CD14-positive monocyte (primary cell): ENCODE results near the gene MARCHF9. TPM values are rescaled to one million over a fixed set of nuclear protein-coding genes. Genes with fewer than 3 reads are reported as not detected.

Source experiments
- DNase-seq, 3 donors: peaks; one replicate each; pipeline ENCODE4 v3.0.0-alpha.2; 2011 to 2022
- H2AFZ ChIP-seq: 2 replicates; pipeline ENCODE4 v1.6.0; 2012; ENCODE audit warnings: mild to moderate bottlenecking, low read depth, low read length, inconsistent platforms; ENCODE audit not compliant: insufficient read depth, poor library complexity, severe bottlenecking
- H3K27ac ChIP-seq, 2 donors: 1 replicate in 1 of 2; 2 replicates in 1 of 2; pipeline ENCODE4 v1.5.1; 2012 to 2013; ENCODE audit warnings: low read length in 2 of 2, control low read depth in 1 of 2, inconsistent platforms in 1 of 2, low read depth in 1 of 2, mild to moderate bottlenecking in 1 of 2
- H3K27me3 ChIP-seq, 2 donors: one replicate each; pipeline versions ENCODE4 v1.6.0 to v1.6.1; 2011 to 2013; ENCODE audit warnings: low read length in 2 of 2; ENCODE audit not compliant: control insufficient read depth in 2 of 2, insufficient read depth in 2 of 2
- H3K36me3 ChIP-seq, 2 donors: replicated peaks in 1 of 2; 1 replicate in 1 of 2; 2 replicates in 1 of 2; pipeline versions ENCODE4 v1.5.1 to v1.6.1; 2012 to 2013; ENCODE audit warnings: low read length in 2 of 2, control low read depth in 1 of 2, inconsistent platforms in 1 of 2, mild to moderate bottlenecking in 1 of 2; ENCODE audit not compliant: insufficient read depth in 2 of 2, control insufficient read depth in 1 of 2
- H3K4me1 ChIP-seq, 2 donors: 1 replicate in 1 of 2; 2 replicates in 1 of 2; pipeline versions ENCODE4 v1.5.1 to v1.6.1; 2012 to 2013; ENCODE audit warnings: low read length in 2 of 2, control low read depth in 1 of 2, inconsistent platforms in 1 of 2, mild to moderate bottlenecking in 1 of 2, moderate library complexity in 1 of 2; ENCODE audit not compliant: insufficient read depth in 2 of 2, control insufficient read depth in 1 of 2
- H3K4me2 ChIP-seq: replicated peaks from 2 replicates; pipeline ENCODE3; 2012; ENCODE audit warnings: low read length, moderate library complexity, mild to moderate bottlenecking; ENCODE audit not compliant: poor library complexity, severe bottlenecking; ENCODE audit errors: extremely low read depth
- H3K4me3 ChIP-seq, 3 experiments: fragments of 200-600 bp in 1 of 3; sonication (generic) in 1 of 3; replicated peaks in 1 of 3; 1 replicate in 2 of 3; 2 replicates in 1 of 3; pipeline ENCODE4 v1.5.1; 2011 to 2013; ENCODE audit warnings: low read length in 3 of 3, mild to moderate bottlenecking in 3 of 3, control low read depth in 2 of 3, low read depth in 2 of 3, inconsistent platforms in 1 of 3, moderate library complexity in 1 of 3
- H3K79me2 ChIP-seq: 2 replicates; pipeline ENCODE4 v1.6.0; 2012; ENCODE audit warnings: mild to moderate bottlenecking, control low read depth, inconsistent platforms, low read length, moderate library complexity; ENCODE audit not compliant: insufficient read depth
- H3K9ac ChIP-seq: 2 replicates; pipeline ENCODE4 v1.6.0; 2017; ENCODE audit warnings: low read length, mild to moderate bottlenecking; ENCODE audit not compliant: insufficient read depth, poor library complexity, severe bottlenecking
- H3K9me3 ChIP-seq, 2 donors: replicated peaks in 1 of 2; 1 replicate in 1 of 2; 2 replicates in 1 of 2; pipeline versions ENCODE4 v1.5.1 to v1.6.1; 2012 to 2013; ENCODE audit warnings: low read length in 2 of 2, control low read depth in 1 of 2; ENCODE audit not compliant: control insufficient read depth in 1 of 2, insufficient read depth in 1 of 2
- H4K20me1 ChIP-seq: 2 replicates; pipeline ENCODE4 v1.6.0; 2012; ENCODE audit warnings: mild to moderate bottlenecking, low read length, control low read depth, moderate library complexity; ENCODE audit not compliant: insufficient read depth
- H3K27ac Mint-ChIP-seq, 7 donors: one replicate each; pipeline ENCODE4 v1.8.0; 2020; ENCODE audit warnings: mild to moderate bottlenecking in 7 of 7, mixed read lengths in 7 of 7, moderate library complexity in 6 of 7, inconsistent platforms in 2 of 7
- H3K27me3 Mint-ChIP-seq, 3 donors: one replicate each; pipeline ENCODE4 v1.8.0; 2021 to 2022; ENCODE audit warnings: low read depth in 3 of 3, mild to moderate bottlenecking in 3 of 3, mixed read lengths in 3 of 3, moderate library complexity in 3 of 3, inconsistent platforms in 1 of 3
- H3K36me3 Mint-ChIP-seq, 2 donors: one replicate each; pipeline ENCODE4 v1.8.0; 2020; ENCODE audit warnings: mixed read lengths in 2 of 2, inconsistent platforms in 1 of 2, mild to moderate bottlenecking in 1 of 2
- H3K4me1 Mint-ChIP-seq: one replicate; pipeline ENCODE4 v1.8.0; 2020; ENCODE audit warnings: mild to moderate bottlenecking, mixed read lengths
- H3K4me3 Mint-ChIP-seq, 2 donors: one replicate each; pipeline ENCODE4 v1.8.0; 2020; ENCODE audit warnings: mild to moderate bottlenecking in 2 of 2, mixed read lengths in 2 of 2, moderate library complexity in 1 of 2
- H3K9me3 Mint-ChIP-seq, 7 donors: one replicate each; pipeline ENCODE4 v1.8.0; 2020 to 2022; ENCODE audit warnings: mixed read lengths in 7 of 7, mild to moderate bottlenecking in 6 of 7, moderate library complexity in 6 of 7, inconsistent platforms in 2 of 7
- WGBS: methylation state at CpG from one replicate; pipeline ENCODE4 v1.1.5; 2013; ENCODE audit warnings: missing lambda C conversion rate; ENCODE audit not compliant: insufficient coverage; 5-methylcytosine and 5-hydroxymethylcytosine counted together
- intact Hi-C, 2 donors: fragments of 100-400 bp; cut with micrococcal nuclease; formaldehyde crosslinking; loops; one replicate each; pipeline versions ENCODE4 v1.15.0 to v1.15.1; 2023
- polyA plus RNA-seq, 3 donors: library from polyadenylated mRNA; depleted of rRNA in 1 of 3; unstranded in 2 of 3; stranded (reverse) in 1 of 3; fragments of 300-500 nt in 2 of 3; fragments of >200 nt in 1 of 3; fragmentation: Illumina TruSeq in 2 of 3; gene quantifications; 1 replicate in 2 of 3; 2 replicates in 1 of 3; pipeline ENCODE4 v1.2.3, GENCODE V29; 2012 to 2021
- TF ChIP-seq, protein P1 (sequence below): fragments of 200-600 bp; IDR thresholded peaks from one replicate; pipeline ENCODE4 v1.8.0; 2022; ENCODE audit warnings: antibody characterized with exemption, mild to moderate bottlenecking

Gene MARCHF9
- polyA plus RNA-seq, 3 donors: 0.14 to 9.5 (median 0.23) TPM

DNA sequence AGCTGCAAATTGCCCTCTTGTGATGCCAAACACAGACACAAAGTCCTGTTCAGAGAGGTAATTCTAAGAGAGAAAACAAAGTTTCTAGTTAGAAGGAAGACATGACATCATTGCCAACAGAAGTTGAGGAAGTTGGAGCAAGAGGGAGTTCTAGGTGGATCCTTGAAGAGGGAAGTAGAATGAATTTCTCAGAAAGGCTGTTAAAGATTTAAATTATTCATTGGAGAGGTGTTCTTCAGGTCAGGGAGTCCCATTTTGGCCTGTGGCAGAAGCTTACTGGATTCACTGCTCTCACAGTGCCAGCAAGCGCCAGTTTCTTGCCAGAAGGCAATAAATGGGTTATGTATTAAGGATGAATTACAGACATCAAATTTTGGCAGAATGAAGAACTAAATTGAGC, 43.0 kb downstream of the MARCHF9 start:
- intact Hi-C loops: no loop called here
- WGBS: no CpG with 5 or more reads among the region's 1 CpG

DNA sequence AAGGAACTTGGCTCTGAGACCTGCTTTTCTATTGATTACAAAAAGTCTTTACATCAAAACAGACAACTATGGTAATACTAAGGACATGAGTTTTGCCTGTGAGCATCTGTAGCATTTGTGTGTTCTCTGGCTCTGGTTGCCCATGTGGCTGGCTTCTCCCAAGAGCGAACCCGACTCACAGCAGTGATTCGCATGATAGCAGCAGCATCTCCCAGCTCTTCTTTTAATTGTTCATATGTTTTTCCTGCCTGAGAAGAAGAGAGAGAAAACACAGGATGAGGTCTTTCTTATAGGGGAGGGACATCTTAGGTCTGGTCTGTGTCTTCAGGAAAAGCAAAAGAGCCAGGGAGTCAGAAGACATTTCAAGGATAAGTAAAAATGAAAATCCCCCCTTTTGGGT, 46.1 kb downstream of the MARCHF9 start:
- Mint-ChIP-seq H3K27ac (no peak overlapping the region), H3K4me1 (peaks cover 8% of the 10 kb centered on the region), H3K9me3 (no peaks in the 10 kb centered on the region), H3K36me3 (peaks cover 53 to 56% of the 10 kb centered on the region in 2 donors), H3K27me3 (no peaks in the 10 kb centered on the region), H3K4me3 (no peak overlapping the region)
- no peaks in the 10 kb centered on the region for H4K20me1 ChIP-seq
- H3K36me3 ChIP-seq: peaks cover 45 to 73% of the 10 kb centered on the region in 2 donors
- 100% methylated on average over 1 of the region's 3 CpGs for WGBS
- H3K9me3 ChIP-seq: no peaks in the 10 kb centered on the region
- no peaks in the 10 kb centered on the region for H3K27me3 ChIP-seq
- TF ChIP-seq, protein P1, sequence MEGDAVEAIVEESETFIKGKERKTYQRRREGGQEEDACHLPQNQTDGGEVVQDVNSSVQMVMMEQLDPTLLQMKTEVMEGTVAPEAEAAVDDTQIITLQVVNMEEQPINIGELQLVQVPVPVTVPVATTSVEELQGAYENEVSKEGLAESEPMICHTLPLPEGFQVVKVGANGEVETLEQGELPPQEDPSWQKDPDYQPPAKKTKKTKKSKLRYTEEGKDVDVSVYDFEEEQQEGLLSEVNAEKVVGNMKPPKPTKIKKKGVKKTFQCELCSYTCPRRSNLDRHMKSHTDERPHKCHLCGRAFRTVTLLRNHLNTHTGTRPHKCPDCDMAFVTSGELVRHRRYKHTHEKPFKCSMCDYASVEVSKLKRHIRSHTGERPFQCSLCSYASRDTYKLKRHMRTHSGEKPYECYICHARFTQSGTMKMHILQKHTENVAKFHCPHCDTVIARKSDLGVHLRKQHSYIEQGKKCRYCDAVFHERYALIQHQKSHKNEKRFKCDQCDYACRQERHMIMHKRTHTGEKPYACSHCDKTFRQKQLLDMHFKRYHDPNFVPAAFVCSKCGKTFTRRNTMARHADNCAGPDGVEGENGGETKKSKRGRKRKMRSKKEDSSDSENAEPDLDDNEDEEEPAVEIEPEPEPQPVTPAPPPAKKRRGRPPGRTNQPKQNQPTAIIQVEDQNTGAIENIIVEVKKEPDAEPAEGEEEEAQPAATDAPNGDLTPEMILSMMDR: no peak
- H2AFZ ChIP-seq: no peak overlapping the region
- no peak overlapping the region for H3K27ac ChIP-seq
- H3K79me2 ChIP-seq: no peaks in the 10 kb centered on the region
- no peak overlapping the region for H3K9ac ChIP-seq
- no peak overlapping the region for H3K4me3 ChIP-seq
- DNase-seq: no peak
- intact Hi-C loops: no loop called here
- H3K4me1 ChIP-seq: peaks cover 9 to 10% of the 10 kb centered on the region in 2 donors
- H3K4me2 ChIP-seq: no peak overlapping the region

More for the DNA sequence above, 43.0 kb downstream of the MARCHF9 start:
- no peak overlapping the region for H3K4me3 ChIP-seq
- no peaks in the 10 kb centered on the region for H3K27me3 ChIP-seq
- H3K4me3 Mint-ChIP-seq: no peak overlapping the region
- H4K20me1 ChIP-seq: no peaks in the 10 kb centered on the region
- no peak overlapping the region for H3K9ac ChIP-seq
- peaks cover 67 to 87% of the 10 kb centered on the region in 2 donors for H3K36me3 ChIP-seq
- H3K27ac Mint-ChIP-seq: peak overlapping the region in 4 of 7 donors; percentile 6 to 72 (median 42)
- H3K4me1 Mint-ChIP-seq: peaks cover 8% of the 10 kb centered on the region
- peaks cover 66 to 79% of the 10 kb centered on the region in 2 donors for H3K36me3 Mint-ChIP-seq
- TF ChIP-seq, protein P1: no peak
- H3K9me3 Mint-ChIP-seq: no peaks in the 10 kb centered on the region
- no peaks in the 10 kb centered on the region for H3K9me3 ChIP-seq
- no peak overlapping the region for H3K4me2 ChIP-seq
- no peak overlapping the region for H2AFZ ChIP-seq
- H3K27me3 Mint-ChIP-seq: no peaks in the 10 kb centered on the region
- no peaks in the 10 kb centered on the region for H3K79me2 ChIP-seq
- DNase-seq: peak; percentile 12 to 37 (median 18)
- peak overlapping the region in 1 of 2 donors; percentile 12 for H3K27ac ChIP-seq
- peaks cover 9 to 10% of the 10 kb centered on the region in 2 donors for H3K4me1 ChIP-seq
